A549 (cell line): ENCODE results near the gene ACCSL.

Source experiments
- HDAC2 ChIP-seq: fragments of 200-600 bp; sonication (generic); IDR thresholded peaks from 2 replicates; pipeline ENCODE4 v1.6.1; 2016
- HOXA7 ChIP-seq: fragments of 250-450 bp; sonication (Bioruptor Pico); IDR thresholded peaks from 2 replicates; pipeline ENCODE4 v1.5.0; 2020; ENCODE audit warnings: mild to moderate bottlenecking, moderate library complexity
- TP53 ChIP-seq: fragments of 250-450 bp; sonication (Bioruptor Pico); IDR thresholded peaks from 2 replicates; pipeline ENCODE4 v1.5.0; 2021; ENCODE audit warnings: mild to moderate bottlenecking, moderate library complexity
- TF ChIP-seq, protein P1 (sequence below): fragments of >200 bp; sonication (Bioruptor Twin); formaldehyde crosslinking; IDR thresholded peaks from 3 replicates; pipeline ENCODE4 v1.5.1; 2016

DNA sequence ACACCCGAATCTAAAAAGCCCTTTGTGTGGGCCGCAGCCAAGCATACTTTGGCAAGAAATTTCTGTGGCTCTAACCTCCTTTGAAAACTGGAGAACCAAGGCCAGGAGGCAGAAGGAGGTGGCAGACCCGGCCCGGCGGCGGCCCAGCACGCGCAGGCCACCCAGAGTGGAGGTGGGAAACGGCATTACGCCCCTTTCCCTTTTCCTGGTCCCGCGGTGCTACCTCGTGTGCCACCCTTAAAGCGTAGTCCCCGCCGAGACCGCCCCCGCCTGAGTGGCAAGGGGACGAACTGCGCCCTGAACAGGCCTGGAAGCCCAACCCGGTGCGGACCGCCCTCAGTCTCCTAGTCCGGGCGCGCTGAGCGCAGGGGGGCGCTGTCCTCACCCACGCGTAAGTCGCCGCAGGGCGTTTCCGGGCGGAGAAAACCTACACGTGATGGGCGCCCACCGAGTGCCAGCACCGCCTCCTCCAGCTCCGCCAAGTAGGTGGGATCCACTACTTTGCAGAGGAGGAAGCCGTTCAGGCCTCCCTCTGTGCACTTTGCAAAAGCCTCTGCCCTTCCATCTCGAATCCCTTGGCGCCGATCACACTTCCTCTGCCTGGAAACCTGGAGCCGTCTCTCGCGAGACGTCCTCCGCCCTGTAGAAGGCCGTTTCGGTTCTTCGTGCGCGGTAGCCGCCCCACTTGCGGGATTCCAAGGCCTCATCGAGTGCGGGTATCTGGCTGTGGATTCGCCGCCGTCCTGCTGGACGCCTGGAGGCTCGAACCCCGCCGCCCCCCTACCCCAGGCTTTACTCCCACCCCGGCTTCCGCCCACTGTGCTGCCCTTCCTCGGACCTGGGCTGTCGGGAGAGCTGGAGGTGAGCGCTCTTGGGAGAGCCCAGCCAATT is 18.3 kb downstream of the ACCSL start, which contains the start of gene ACCS:
- TF ChIP-seq TP53 (CRISPR knock-in tag) = no peak
- TF ChIP-seq HOXA7 = no peak
- TF ChIP-seq, protein P1, sequence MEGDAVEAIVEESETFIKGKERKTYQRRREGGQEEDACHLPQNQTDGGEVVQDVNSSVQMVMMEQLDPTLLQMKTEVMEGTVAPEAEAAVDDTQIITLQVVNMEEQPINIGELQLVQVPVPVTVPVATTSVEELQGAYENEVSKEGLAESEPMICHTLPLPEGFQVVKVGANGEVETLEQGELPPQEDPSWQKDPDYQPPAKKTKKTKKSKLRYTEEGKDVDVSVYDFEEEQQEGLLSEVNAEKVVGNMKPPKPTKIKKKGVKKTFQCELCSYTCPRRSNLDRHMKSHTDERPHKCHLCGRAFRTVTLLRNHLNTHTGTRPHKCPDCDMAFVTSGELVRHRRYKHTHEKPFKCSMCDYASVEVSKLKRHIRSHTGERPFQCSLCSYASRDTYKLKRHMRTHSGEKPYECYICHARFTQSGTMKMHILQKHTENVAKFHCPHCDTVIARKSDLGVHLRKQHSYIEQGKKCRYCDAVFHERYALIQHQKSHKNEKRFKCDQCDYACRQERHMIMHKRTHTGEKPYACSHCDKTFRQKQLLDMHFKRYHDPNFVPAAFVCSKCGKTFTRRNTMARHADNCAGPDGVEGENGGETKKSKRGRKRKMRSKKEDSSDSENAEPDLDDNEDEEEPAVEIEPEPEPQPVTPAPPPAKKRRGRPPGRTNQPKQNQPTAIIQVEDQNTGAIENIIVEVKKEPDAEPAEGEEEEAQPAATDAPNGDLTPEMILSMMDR = peak; percentile 67
- no peak for TF ChIP-seq HDAC2
